Stimulated activated CD8-positive, alpha-beta memory T cell treated with anti-CD3 and anti-CD28 coated beads, Interleukin-7, amount 100 ng/mL, for 4 hours (primary cell): Measurements from ENCODE around the gene TOB2.
"Not testable (repeated sequence)": the region's sequence is repeated elsewhere in the genome, so short reads cannot be mapped to it uniquely, and the experiment has no call there.

Experiments used
- DNase-seq, 2 donors: peaks; one replicate each; pipeline ENCODE4 v3.0.0-alpha.2; 2020; ENCODE audit warnings: low read depth in 2 of 2

Gene TOB2

GRCh38 chr22:41429951-41430332, 16.7 kb downstream of the TOB2 start:
- no peak for DNase-seq

DNA sequence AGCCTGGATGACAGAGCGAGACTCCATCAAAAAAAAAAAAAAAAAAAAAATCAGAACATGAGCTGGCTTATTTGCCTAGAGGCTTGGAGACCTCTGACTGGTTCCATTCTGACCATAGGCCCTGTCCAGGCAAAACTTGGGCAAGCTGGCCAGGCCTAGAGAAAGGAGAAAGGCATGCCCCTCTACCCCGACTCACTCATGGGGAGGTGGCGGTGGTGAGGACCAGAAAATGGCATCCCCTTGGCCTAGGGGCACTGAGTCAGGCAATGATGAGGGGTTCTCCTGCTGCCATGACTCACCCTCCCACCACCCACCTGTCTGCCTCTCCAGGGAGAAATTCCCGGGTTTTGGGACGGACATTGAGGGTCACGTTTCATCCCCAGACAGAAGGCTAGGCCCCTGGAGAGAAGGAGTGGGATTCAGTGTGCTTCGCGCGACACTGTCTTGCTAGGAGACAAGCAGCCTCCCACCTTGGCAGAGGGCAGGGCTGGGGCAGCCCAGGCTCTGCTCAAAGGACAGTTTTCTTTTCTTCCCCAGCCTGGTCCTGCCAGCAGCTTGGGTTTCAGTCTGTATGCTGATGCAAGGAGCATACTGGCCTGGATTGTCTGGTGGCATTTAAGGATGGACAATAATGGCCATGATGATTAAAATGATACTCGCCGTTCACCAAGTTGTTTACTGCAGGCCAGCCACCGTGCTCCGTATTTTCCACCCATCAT, 17.2 kb downstream of the TOB2 start:
- no peak for DNase-seq

DNA sequence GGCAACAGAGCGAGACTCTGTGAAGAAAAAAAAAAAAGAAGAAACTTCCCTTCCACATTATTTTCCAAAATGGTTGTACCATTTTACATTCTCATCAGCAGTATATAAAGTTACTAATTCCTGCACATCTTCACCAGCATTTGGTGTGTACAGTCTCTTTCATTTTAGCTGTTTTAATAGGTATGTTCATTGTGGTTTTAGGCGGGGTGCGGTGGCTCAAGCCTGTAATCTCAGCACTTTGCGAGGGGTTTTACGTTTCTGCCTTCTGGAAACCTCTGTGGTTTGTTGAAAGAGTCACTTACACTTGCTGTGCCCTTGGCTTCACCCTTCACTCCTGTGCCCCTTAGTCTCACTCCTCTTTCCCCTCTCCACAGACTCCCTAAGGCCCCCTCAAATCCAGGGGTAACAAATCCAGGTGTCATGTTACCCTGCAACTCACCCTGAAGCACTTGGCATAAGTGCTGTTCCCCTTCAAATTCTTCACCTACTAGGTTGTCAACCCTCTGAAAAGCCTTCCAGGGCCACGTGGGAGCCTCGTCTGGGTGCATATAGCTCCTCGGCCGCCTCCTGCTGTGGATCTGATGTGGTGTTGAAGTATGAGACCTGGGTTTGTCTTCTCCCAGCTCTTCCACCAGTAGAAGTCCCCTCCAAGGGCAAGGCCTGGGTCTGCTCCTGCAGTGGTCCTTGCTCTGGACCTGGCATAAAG, 20.8 kb downstream of the TOB2 start:
- DNase-seq, result no peak

- DNase-seq, result no peak
Observed at GRCh38 chr22:41418717-41419116, 27.9 kb downstream of the TOB2 start.

- DNase-seq, result no peak
Observed at GRCh38 chr22:41417622-41418390, 28.8 kb downstream of the TOB2 start.

GRCh38 chr22:41415554-41415953, 31.0 kb downstream of the TOB2 start:
- no peak for DNase-seq

- no peak for DNase-seq
Observed at GRCh38 chr22:41411021-41411851, 35.4 kb downstream of the TOB2 start.

- DNase-seq, result no peak
Observed at GRCh38 chr22:41410311-41410751, 36.3 kb downstream of the TOB2 start.

DNA sequence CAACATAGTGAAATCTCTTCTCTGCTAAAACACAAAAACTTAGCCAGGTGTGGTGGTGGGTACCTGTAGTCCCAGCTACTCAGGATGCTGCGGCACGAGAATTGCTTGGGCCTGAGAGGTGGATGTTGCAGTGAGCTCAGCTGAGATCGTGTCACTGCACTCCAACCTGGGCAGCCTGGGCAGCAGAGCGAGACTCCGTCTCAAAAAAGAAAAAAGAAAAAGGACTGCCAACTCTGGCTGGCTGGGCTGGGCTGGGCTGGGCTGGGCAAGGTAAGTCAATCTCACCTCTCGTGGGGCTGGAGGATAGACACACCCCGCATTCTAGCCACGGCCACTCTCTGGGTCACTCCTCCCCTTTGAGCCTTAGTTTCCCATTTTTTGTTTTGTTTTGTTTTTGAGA, 37.9 kb downstream of the TOB2 start:
- no peak for DNase-seq

DNA sequence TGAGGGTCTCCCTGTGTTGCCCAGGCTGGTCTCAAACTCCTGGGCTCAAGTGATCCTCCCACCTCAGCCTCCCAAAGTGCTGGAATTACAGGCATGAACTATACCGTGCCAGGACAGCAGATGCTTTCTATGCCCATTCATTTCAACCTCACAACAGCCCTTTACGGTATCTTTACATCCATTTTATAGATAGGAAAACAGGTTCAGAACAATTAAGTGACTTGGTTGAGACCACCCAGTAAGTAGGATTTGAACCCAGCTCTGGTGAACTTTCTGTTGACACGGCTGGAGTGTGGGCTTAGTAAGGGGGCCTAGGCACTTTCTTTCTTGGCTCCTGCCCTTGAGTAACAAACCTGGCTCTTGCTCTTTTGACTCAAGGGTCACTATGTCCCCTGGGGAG, 39.2 kb downstream of the TOB2 start:
- no peak for DNase-seq

DNA sequence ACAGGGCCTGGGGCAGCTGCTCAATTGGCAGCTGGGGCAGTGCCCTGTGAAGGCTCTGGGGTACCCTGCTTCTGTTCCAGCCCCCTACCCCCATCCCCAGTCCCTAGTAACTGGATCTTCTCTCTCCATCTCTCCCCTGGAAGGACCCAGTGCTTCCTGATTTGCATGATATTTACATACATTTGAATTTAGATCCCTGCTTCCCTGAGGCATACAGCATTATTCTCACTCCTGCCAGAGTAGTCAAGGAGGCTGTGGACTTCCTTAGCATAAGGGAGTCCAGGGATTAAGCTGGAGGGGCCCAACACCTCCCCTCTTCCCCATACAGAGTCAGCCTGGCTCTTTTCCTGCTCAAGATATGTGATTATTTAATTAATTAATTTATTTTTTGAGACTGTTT, 40.2 kb downstream of the TOB2 start:
- DNase-seq, result no peak

DNA sequence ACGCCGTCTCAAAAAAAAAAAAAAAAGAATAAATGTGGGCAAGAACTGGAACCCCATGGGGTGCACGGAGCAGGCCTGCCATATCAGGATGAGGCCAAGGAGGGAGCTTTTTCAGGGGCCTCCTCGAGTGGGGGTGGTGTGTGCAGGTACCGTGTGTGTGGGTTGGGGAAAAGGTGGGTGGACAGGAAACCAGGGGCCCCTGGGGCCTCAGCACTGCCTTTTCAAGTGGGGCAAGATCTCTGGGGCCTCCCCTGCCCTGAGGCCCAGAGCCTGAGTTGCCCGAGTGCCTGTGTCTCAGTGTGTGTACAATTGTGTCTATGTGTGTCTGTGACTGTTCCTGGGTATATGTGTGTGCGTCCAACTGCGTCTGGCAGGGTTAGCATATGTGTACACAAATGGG, 41.0 kb downstream of the TOB2 start:
- DNase-seq, result peak in 1 of 2 donors; percentile 16

GRCh38 chr22:41403532-41404318, 42.9 kb downstream of the TOB2 start:
- peak; percentile 65 to 74 for DNase-seq

DNA sequence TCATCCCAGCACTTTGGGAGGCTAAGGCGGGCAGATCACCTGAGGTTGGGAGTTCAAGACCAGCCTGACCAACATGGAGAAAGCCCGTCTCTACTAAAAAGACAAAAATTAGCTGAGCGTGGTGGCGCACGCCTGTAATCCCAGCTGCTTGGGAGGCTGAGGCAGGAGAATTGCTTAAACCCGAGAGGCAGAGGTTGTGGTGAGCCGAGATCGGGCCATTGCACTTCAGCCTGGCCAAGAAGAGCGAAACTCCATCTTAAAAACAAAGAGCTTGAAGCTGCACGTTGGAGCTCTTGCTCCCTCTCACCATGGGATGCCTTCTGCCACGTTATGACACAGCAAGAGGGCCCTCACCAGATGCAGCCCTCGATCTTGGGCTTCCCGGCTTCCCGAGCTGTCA, 43.8 kb downstream of the TOB2 start:
- not testable (repeated sequence) for DNase-seq

- no peak for DNase-seq
Observed at GRCh38 chr22:41401781-41402648, 44.6 kb downstream of the TOB2 start.

DNA sequence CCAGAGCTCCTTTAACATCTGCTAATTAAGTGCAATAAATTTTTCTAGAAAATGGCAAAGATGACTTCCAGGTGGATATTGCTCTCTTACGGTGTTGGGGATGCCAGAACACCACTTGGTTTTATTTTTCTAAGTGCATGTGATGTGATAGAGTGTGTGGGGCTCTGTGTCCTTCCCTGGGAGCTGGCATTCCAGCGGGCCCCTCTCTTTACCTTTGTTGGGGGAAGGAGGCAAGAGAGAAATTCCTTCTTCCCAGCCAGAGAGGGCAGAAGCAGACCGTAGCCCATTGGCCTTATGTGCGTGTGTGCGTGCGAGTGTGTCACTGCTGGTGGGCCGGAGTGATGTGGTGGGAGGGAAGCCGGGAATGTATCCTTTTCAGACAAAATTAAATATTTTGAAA, 47.7 kb downstream of the TOB2 start:
- no peak for DNase-seq

DNA sequence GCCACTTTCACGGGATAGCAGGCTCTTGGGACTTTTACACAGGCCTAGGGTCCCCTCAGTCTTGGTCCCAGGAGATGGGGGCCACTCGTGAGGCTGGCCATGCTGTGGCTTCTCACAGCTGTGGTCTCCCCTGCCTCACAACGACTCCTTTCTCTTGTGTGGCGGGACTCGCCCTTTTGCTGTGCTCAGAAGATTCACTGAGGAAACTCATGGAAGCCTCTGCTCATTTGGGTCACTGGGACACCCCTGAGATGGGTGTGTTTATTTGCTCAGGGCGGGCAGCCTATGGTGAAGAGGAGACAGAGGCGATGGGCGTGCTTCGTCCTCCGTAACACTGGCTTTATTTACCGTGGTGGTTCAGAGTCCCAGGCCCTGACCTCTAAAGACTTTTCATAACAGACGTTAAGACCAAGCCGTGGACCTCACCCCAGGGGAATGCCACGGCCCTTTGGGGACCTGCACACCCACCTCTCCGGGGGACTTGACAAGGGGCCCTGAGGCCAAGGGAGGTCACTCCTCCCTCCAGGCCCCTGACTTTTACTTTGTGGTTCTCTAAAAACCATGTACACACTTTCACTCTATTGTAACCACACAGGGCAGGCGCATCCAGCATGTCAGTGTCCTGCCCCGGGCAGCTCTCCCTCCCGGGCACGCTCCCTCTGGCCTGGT, 49.3 kb downstream of the TOB2 start:
- no peak for DNase-seq

DNA sequence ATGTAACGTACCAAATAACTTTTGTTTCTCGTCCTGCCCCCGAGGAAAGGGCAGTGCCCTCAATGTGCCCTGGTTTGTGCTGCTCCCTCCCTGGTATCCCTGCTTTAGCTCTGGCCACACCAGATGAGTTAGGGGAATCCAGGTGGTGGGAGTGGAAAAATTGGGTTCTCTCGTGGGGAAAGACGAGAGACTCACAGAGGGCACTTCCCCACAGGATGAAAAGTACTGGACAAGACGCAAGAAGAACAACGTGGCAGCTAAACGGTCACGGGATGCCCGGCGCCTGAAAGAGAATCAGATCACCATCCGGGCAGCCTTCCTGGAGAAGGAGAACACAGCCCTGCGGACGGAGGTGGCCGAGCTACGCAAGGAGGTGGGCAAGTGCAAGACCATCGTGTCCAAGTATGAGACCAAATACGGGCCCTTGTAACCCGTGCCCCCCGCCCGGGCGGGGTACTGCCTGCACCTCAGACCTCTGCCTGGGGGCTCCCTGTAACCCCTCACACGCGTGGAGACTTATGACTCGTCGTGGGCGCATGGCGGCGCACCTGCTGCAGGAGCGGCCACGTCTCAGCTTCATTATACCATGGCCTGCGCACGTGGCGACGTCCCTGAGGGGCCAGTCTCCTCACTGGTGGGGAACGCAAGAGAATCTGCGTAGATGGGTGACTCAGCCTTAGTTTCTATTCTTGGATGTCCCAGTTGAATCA, 50.9 kb downstream of the TOB2 start:
- DNase-seq, result no peak

GRCh38 chr22:41394012-41394356, 52.6 kb downstream of the TOB2 start:
- no peak for DNase-seq
